ENCODE measurements around the gene RMC1. TPM values are rescaled to one million over a fixed set of nuclear protein-coding genes. Genes with fewer than 3 reads are reported as not detected.

The RMC1 gene
- total and polyA plus RNA-seq, 2 of the 13 experiments (the other 11 are each of a cell fraction or from before 2014, with no cell fraction given), result 9.4 to 19.5 TPM

DNA sequence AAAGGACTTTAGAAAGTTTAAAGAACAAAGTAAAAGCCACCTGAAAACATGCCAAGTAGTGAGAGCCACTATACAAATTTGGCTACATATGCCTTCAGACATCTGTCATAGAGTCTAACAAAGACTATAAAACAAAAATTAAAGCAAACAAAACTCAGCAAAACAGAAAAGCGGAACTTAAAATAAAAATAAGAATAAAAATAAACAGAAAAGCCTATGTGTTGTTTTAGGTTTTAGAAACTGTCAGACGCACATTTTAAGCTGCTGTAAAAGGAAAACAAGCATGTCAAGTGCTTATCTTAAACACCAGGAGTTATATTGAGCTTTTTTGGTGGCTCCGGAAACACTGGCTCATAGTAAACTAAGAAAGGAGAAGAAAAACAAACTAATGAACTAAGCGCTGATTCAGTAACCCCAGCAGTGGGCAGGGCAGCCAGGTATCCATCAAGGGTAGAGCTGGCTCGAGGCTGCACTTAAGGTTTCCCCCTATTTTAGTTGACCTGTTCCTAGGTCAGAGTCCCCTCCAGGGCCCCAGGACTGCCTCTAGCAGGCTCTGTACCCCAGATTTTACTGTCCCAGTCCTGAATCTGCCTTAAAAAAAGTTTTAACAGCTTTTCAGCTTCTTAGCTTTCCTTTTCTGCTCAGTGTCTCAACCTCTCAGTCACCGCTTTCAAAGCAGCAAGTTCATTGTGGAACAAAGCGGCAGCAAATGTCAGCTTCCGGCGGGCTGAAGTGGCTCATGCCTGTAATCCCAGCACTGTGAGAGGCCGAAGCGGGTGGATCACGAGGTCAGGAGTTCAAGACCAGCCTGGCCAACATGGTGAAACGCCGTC is 15.4 kb upstream of the RMC1 start (continued):
- TF ChIP-seq, protein P1, sequence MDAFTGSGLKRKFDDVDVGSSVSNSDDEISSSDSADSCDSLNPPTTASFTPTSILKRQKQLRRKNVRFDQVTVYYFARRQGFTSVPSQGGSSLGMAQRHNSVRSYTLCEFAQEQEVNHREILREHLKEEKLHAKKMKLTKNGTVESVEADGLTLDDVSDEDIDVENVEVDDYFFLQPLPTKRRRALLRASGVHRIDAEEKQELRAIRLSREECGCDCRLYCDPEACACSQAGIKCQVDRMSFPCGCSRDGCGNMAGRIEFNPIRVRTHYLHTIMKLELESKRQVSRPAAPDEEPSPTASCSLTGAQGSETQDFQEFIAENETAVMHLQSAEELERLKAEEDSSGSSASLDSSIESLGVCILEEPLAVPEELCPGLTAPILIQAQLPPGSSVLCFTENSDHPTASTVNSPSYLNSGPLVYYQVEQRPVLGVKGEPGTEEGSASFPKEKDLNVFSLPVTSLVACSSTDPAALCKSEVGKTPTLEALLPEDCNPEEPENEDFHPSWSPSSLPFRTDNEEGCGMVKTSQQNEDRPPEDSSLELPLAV (CRISPR knock-in tag; conservative IDR thresholded peaks at IDR 0.05; ENCODE audit: low read depth), result no peak
- TF ChIP-seq PHF21A (CRISPR knock-in tag; IDR thresholded peaks at IDR 0.05) (0 out of 2 replicates have a peak, but pooled peaks have one; percentile 22), ZNF235 (CRISPR knock-in tag; IDR thresholded peaks at IDR 0.05; ENCODE audit: borderline replicate concordance) (no peak), SAP130 (CRISPR knock-in tag; IDR thresholded peaks at IDR 0.05; ENCODE audit: low read depth) (peak; percentile 37; the same call in 1 of the 2 replicates), MYNN (CRISPR knock-in tag; IDR thresholded peaks at IDR 0.05; ENCODE audit: low read depth) (no peak), ZNF430 (CRISPR knock-in tag; IDR thresholded peaks at IDR 0.05) (no peak), SIN3B (IDR thresholded peaks at IDR 0.05; ENCODE audit: low read length) (no peak), U2AF1 (optimal IDR thresholded peaks at IDR 0.05; ENCODE audit: low read depth, low read length) (no peak), ZNF878 (CRISPR knock-in tag; IDR thresholded peaks at IDR 0.05) (no peak), GPN1 (CRISPR knock-in tag; IDR thresholded peaks at IDR 0.05; ENCODE audit: borderline replicate concordance) (no peak), ZNF768 (CRISPR knock-in tag; IDR thresholded peaks at IDR 0.05) (no peak), ZFP36 (IDR thresholded peaks at IDR 0.05; ENCODE audit: borderline replicate concordance, low read depth, low read length, partially characterized antibody) (no peak), KMT2A (CRISPR knock-in tag; IDR thresholded peaks at IDR 0.05) (no peak), MIER2 (CRISPR knock-in tag; IDR thresholded peaks at IDR 0.05) (no peak), KDM5B (CRISPR knock-in tag; IDR thresholded peaks at IDR 0.05; ENCODE audit: borderline replicate concordance) (peak; percentile 47; the same call in 1 of the 2 replicates), PITX1 (CRISPR knock-in tag; IDR thresholded peaks at IDR 0.05) (peak; percentile 73; the same call in 1 of the 2 replicates), ATRX (CRISPR knock-in tag; IDR thresholded peaks at IDR 0.05; ENCODE audit: borderline replicate concordance) (no peak), ETV5 (CRISPR knock-in tag; IDR thresholded peaks at IDR 0.05; ENCODE audit: borderline replicate concordance) (peak; percentile 52; the same call in 1 of the 2 replicates)
- TF ChIP-seq, protein P2, sequence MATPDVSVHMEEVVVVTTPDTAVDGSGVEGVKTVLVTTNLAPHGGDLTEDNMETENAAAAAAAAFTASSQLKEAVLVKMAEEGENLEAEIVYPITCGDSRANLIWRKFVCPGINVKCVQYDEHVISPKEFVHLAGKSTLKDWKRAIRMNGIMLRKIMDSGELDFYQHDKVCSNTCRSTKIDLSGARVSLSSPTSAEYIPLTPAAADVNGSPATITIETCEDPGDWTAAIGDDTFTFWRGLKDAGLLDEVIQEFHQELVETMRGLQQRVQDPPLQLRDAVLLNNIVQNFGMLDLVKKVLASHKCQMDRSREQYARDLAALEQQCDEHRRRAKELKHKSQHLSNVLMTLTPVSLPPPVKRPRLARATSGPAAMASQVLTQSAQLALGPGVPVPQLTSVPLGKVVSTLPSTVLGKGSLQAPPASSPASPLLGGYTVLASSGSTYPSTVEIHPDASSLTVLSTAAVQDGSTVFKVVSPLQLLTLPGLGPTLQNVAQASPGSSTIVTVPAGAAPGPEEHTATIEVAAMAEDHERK (CRISPR knock-in tag; IDR thresholded peaks at IDR 0.05; ENCODE audit: low read depth), result no peak
- TF ChIP-seq, protein P3, sequence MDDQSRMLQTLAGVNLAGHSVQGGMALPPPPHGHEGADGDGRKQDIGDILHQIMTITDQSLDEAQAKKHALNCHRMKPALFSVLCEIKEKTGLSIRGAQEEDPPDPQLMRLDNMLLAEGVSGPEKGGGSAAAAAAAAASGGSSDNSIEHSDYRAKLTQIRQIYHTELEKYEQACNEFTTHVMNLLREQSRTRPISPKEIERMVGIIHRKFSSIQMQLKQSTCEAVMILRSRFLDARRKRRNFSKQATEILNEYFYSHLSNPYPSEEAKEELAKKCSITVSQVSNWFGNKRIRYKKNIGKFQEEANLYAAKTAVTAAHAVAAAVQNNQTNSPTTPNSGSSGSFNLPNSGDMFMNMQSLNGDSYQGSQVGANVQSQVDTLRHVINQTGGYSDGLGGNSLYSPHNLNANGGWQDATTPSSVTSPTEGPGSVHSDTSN (CRISPR knock-in tag; IDR thresholded peaks at IDR 0.05; ENCODE audit: borderline replicate concordance), result no peak
- TF ChIP-seq, protein P4, sequence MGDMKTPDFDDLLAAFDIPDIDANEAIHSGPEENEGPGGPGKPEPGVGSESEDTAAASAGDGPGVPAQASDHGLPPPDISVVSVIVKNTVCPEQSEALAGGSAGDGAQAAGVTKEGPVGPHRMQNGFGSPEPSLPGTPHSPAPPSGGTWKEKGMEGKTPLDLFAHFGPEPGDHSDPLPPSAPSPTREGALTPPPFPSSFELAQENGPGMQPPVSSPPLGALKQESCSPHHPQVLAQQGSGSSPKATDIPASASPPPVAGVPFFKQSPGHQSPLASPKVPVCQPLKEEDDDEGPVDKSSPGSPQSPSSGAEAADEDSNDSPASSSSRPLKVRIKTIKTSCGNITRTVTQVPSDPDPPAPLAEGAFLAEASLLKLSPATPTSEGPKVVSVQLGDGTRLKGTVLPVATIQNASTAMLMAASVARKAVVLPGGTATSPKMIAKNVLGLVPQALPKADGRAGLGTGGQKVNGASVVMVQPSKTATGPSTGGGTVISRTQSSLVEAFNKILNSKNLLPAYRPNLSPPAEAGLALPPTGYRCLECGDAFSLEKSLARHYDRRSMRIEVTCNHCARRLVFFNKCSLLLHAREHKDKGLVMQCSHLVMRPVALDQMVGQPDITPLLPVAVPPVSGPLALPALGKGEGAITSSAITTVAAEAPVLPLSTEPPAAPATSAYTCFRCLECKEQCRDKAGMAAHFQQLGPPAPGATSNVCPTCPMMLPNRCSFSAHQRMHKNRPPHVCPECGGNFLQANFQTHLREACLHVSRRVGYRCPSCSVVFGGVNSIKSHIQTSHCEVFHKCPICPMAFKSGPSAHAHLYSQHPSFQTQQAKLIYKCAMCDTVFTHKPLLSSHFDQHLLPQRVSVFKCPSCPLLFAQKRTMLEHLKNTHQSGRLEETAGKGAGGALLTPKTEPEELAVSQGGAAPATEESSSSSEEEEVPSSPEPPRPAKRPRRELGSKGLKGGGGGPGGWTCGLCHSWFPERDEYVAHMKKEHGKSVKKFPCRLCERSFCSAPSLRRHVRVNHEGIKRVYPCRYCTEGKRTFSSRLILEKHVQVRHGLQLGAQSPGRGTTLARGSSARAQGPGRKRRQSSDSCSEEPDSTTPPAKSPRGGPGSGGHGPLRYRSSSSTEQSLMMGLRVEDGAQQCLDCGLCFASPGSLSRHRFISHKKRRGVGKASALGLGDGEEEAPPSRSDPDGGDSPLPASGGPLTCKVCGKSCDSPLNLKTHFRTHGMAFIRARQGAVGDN (CRISPR knock-in tag; IDR thresholded peaks at IDR 0.05), result peak; percentile 72

Data from HepG2 (cell line).